ENCODE results near the gene ATP6V1A. TPM values are rescaled to one million over a fixed set of nuclear protein-coding genes. Genes with fewer than 3 reads are reported as not detected.

Gene ATP6V1A
- total RNA-seq, 1 donor from 2014 or later = 63.1 TPM

DNA sequence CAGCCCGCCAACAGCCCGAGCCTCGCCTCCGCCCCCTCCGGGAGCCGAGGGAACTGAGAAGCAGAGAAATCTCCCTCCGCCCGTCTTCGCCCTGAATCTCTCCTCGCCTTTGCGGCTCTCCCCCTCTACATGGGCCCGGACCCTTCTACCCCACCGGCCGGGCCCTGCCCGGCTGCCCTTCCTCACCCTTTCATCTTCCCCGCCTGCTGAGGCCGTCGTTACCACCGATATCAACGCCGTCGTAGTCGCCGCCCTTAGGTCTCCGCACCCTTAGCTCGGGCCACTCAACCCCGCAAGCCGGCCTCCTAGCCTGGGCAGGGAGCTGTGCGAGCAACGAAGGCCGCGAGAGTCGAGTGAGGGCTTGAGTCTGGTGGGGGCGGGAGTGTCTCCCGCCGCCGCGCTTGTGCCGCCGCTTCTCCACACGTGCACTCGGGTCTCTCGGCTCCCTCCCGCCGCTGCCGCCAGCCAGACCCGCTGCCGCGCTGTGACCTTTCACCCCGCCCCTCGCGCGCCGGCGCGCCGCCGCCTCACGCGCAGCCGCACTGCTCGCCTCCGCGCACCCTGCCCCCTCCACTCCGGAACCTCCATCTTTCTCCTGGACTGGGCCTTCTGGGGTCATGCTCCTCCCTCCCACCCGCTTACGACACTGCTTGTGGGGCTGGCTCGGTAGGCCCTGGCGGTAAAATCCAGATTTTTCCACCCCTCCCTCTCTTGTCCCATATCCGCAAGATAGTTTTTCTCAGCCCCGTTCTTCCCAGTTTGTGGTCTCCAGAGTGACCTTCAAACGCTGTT lies 883 bp upstream of the ATP6V1A start, which contains the start of gene NAA50:
NAA50 (minus strand) TSS at position 494 of the 792 bp plus-strand sequence; CDS start at position 194, 300 bp downstream.
- DNase-seq (ENCODE audit: low spot score) = no peak
- no peaks in the 10 kb centered on the region for H3K36me3 Mint-ChIP-seq (ENCODE audit: low read depth)
- H3K4me1 Mint-ChIP-seq (ENCODE audit: low read depth) = peaks cover 59% of the 10 kb centered on the region
- H3K27ac Mint-ChIP-seq (ENCODE audit: unreplicated experiment) = peak within 1 kb of the TSS; percentile 100
- peak within 1 kb of the TSS; percentile 99 for H3K4me3 Mint-ChIP-seq (ENCODE audit: unreplicated experiment)
- no peaks in the 10 kb centered on the region for H3K9me3 Mint-ChIP-seq (ENCODE audit: low read depth)
- H3K27me3 Mint-ChIP-seq (ENCODE audit: low read depth) = no peaks in the 10 kb centered on the region
- TF ChIP-seq, protein P1, sequence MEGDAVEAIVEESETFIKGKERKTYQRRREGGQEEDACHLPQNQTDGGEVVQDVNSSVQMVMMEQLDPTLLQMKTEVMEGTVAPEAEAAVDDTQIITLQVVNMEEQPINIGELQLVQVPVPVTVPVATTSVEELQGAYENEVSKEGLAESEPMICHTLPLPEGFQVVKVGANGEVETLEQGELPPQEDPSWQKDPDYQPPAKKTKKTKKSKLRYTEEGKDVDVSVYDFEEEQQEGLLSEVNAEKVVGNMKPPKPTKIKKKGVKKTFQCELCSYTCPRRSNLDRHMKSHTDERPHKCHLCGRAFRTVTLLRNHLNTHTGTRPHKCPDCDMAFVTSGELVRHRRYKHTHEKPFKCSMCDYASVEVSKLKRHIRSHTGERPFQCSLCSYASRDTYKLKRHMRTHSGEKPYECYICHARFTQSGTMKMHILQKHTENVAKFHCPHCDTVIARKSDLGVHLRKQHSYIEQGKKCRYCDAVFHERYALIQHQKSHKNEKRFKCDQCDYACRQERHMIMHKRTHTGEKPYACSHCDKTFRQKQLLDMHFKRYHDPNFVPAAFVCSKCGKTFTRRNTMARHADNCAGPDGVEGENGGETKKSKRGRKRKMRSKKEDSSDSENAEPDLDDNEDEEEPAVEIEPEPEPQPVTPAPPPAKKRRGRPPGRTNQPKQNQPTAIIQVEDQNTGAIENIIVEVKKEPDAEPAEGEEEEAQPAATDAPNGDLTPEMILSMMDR (IDR thresholded peaks at IDR 0.05) = no peak

DNA sequence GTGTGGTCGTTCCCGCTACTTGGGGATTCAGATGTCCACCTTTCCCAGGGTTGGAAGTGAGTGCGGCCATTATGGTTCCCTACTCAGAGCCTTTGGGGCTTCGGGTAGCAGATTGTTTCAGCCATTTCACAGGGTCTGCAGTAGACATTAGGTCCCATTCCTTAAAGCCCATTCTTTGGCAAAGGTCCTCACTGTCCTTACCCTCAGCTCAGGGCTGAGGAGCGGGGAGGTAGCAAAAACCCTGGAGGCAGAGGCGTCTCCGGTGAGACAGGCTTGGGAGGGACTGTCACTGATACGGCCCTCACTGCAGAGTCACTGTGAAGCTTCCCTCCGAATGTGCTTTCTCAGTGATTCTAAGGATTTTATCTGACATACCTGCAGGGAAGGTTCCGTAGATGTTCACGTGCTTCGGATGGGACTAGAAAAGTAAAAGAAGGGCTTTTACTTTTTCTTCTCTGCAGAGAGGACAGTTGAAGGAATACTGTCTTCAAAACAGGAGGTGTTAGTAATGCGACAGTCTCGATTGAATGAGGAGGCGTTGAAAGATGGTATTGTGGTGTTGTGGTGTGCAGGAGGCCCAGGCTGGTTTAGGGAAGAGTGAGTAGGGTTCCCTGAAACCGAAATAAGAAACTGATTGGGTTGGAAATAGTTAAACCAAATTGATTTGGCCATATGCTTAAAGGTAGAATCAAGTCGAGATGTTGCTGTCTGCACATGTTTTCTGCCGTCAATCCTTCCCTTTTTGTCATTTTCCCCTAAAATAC lies 630 bp downstream of the ATP6V1A start:
- no peaks in the 10 kb centered on the region for H3K9me3 Mint-ChIP-seq (ENCODE audit: low read depth)
- DNase-seq (ENCODE audit: low spot score) = no peak
- TF ChIP-seq, protein P1 (IDR thresholded peaks at IDR 0.05) = no peak
- H3K27me3 Mint-ChIP-seq (ENCODE audit: low read depth) = no peaks in the 10 kb centered on the region
- H3K4me3 Mint-ChIP-seq (ENCODE audit: unreplicated experiment) = peak overlapping the region; percentile 99
- peaks cover 49% of the 10 kb centered on the region for H3K4me1 Mint-ChIP-seq (ENCODE audit: low read depth)
- H3K36me3 Mint-ChIP-seq (ENCODE audit: low read depth) = no peaks in the 10 kb centered on the region
- peak overlapping the region; percentile 100 for H3K27ac Mint-ChIP-seq (ENCODE audit: unreplicated experiment)

DNA sequence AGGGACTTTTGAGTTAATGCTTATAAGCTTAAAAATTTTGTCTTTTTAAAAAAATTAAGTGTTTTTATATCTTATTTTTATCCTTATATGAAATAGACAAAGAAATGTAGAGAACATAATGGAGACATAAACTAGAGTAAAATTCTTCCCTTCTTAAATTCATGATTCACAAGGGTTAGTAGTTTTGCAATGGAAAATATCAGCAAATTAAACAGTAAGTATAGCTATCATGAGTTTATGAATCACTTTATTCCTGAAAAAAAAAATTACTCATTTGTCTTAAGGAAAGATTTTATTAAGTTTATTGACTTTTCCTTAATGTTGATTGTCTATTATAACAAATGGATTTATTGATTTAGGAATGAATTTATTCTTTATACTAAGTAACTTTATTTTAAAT lies 4.3 kb downstream of the ATP6V1A start:
- peaks cover 25% of the 10 kb centered on the region for H3K4me1 Mint-ChIP-seq (ENCODE audit: low read depth)
- H3K36me3 Mint-ChIP-seq (ENCODE audit: low read depth) = no peaks in the 10 kb centered on the region
- no peak for DNase-seq (ENCODE audit: low spot score)
- TF ChIP-seq, protein P1 (IDR thresholded peaks at IDR 0.05) = no peak
- H3K27ac Mint-ChIP-seq (ENCODE audit: unreplicated experiment) = no peak overlapping the region
- no peak overlapping the region for H3K4me3 Mint-ChIP-seq (ENCODE audit: unreplicated experiment)
- H3K27me3 Mint-ChIP-seq (ENCODE audit: low read depth) = no peaks in the 10 kb centered on the region
- no peaks in the 10 kb centered on the region for H3K9me3 Mint-ChIP-seq (ENCODE audit: low read depth)

DNA sequence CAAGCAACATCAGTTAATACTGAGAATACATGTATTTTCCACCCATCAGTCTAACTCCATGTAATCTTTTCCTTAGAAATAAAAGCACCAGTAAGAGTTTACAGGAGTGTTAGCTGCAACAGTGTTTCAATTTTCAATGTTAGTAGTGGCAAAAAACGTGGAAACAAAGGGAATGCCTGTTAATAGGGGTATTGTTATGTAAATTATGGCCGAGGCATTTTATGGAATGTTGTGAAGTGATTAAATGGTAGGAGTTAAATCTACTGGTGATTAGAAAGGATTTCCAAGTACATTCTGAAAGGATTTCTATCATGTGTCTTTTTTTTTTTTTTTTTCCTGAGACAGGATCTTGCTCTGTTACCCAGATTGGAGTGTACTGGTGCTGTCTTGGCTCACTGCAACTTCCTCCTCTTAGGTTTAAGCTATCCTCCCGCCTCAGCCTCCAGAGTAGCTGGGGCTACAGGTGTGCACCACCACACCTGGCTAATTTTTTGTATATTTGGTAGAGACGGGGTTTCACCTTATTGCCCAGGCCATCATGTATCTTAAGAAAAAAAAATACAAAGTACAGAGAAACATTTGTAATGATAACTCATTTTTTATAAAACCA lies 6.6 kb downstream of the ATP6V1A start:
- H3K4me3 Mint-ChIP-seq (ENCODE audit: unreplicated experiment) = no peak overlapping the region
- peaks cover 3% of the 10 kb centered on the region for H3K36me3 Mint-ChIP-seq (ENCODE audit: low read depth)
- H3K4me1 Mint-ChIP-seq (ENCODE audit: low read depth) = peaks cover 12% of the 10 kb centered on the region

More for the DNA sequence above, 6.6 kb downstream of the ATP6V1A start:
- H3K27me3 Mint-ChIP-seq (ENCODE audit: low read depth) = no peaks in the 10 kb centered on the region
- no peak for DNase-seq (ENCODE audit: low spot score)
- no peak overlapping the region for H3K27ac Mint-ChIP-seq (ENCODE audit: unreplicated experiment)
- H3K9me3 Mint-ChIP-seq (ENCODE audit: low read depth) = peaks cover 4% of the 10 kb centered on the region
- TF ChIP-seq, protein P1 (IDR thresholded peaks at IDR 0.05) = no peak

Data from chondrocyte (in vitro differentiated cells).